ENCODE measurements around the gene FAM240B. TPM values are rescaled to one million over a fixed set of nuclear protein-coding genes. Genes with fewer than 3 reads are reported as not detected.

The FAM240B gene
- polyA plus RNA-seq, 1 donor, result 0.14 TPM

DNA sequence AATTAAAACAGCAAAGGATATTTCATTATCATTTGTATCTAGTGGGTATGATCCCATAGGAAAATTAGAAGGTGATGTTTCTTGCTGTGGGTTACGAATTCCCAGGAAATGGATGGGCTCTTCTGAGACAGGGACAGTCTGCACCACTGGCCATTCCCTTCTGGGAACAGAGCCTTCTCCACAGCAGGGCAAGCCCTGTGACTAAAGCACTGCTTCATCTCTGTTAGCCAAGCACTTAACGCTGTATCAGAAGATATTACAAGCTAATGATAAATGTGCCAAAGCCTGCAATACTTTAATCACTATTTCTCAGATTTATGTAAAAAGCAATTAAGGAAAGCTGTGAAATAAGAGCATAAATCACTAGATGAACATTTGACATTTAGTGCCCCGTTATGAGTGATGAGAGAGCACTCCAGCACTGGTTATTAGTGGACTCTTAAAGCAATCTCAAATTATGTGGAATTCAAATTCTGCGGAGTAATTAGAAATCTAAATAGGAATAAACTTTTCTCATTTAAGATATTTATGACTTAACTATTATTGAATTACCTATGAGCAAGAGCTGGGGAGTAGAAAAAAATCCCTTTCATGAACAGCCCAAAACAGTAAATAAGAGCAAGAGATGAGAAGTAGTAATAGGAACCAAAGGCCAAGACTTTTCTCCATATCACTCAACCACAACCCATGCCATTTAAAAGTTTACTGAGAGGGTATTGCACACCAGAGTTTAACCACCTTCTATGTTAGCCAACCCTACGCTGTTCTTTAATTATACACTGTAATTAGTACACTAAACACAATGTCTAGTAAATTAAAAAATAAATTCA lies 49.2 kb downstream of the FAM240B start:
- no peak for DNase-seq (ENCODE audit: low read depth)

DNA sequence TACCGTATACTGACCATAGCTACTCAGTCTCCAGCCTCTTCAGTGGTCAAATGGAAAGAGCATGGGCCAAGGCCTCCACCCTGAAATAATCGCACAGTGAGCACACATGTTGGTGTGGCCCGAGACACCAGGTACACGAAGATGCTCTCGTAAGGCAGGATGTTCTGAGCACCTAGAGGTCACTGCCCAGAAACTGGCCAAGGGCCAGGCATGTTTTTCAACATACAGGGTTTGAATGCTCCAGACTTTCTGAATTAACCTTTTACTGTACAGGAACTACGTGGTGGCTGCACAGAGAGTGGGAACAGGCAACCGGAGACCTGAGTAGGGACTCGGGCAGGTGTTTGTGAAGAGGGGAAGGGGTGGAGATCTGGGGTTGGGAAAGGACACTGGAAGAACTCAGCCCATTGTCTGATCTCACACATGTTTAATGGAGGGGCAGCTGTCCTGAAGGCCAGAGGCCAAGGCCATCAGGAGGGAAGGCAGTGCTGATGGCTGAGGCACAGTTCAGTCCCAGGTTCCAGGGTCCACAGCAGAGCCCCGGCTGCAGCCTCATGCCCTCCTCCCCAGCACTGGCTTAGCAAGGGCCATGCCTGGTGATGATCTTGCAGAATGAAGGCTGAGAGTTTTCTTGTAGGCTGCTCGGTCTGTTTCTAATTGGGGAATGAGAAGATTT lies 51.0 kb downstream of the FAM240B start:
- DNase-seq (ENCODE audit: low read depth), result no peak

DNA sequence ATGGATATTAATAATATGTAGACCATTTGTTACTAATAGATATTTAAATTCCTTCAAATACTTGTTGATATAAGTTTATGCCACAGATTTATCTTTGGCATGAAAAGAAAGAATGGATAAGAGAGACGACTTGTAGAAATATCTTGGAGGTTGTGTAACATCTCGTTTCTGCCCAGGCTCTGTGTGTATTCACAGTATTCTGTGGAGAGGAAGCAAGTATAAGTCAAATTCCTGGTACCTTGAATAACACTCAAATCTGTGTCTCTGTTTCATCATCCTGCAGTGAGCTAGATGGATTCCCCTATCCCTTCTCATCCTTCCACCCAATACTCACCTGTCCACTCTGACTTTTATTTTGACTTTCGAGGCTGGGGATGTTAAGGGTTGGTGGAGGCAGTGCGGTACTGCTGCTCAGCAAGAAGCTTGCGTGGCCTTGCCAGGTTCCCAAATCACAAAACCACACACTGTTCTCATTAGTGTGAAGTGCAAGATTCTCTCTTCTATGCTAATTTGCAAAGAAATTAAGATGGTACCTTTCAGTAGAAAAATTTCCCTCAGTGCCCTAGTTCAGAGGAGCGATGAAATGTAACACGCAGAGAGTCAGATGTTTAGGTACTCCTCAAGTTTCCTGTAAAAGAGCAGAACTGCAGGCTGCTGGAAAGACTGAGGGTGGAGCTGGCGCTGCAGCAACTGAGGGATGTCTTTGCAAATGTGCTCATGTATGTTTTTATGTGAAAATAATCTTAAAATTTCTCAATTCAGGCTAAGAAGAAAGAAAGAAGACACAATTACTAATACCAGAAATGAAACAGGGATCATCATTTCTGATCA lies 57.0 kb downstream of the FAM240B start:
- peak; percentile 5 for DNase-seq (ENCODE audit: low read depth)

GRCh38 chr9:38659538-38659937 lies 60.4 kb downstream of the FAM240B start:
- DNase-seq (ENCODE audit: low read depth), result no peak

DNA sequence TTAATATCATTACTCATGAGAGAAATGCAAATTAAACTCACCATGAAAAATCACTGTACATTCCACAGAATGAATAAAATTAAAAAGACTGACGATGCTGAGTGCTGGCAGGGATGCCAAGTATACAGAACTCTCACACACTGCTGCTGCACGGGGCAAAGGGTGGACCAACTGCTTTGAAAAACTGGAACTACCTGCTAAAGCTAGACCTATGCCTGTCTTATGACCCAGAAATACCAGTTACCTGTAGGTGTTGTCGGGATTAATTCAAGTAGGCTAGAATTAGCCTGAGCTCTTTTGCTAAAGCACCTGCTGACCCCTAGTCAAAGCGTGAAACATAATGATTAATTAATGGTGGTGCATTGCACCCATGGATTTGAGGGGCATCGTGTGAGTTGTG lies 63.0 kb downstream of the FAM240B start:
- no peak for DNase-seq (ENCODE audit: low read depth)

DNA sequence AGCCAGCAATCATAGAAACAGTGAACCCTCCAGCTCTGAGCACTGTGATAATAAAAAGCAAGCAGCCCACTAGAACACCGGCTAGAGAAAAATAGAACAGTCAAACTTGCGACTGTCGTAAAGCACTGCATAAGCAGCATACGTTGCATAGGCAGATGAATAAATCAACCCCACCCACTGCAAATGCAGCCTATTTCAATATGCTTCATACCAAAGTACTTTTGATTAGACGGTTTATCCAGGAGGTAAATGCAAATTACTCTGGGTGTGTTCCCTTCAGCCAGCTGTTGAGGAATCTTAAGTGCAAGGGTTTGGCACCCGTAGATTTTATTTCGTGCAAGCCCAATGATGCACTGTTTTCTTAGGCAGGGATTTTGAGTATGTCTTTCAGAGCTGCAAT lies 67.4 kb downstream of the FAM240B start:
- DNase-seq (ENCODE audit: low read depth), result no peak

DNA sequence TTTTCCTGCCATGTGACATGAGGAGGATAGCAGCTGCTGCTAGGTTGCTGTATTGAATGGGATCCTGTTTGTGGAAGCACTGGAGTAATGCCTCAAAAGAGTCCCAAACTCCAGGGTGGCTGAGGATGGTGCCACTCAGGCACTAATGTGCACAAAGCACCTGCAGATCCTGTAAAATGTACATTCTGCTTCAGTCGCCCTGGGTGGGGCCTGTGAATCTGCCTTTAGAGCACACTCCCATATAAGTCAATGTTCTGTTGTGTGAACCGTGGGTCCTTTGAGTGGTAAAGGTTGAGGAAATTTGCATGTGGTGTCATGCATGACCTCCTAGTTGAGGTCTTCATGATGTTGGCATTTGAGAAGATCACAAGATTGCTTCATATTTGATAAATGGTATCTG lies 67.9 kb downstream of the FAM240B start:
- DNase-seq (ENCODE audit: low read depth), result no peak

GRCh38 chr9:38651400-38652042 lies 68.4 kb downstream of the FAM240B start:
- DNase-seq (ENCODE audit: low read depth), result no peak

DNA sequence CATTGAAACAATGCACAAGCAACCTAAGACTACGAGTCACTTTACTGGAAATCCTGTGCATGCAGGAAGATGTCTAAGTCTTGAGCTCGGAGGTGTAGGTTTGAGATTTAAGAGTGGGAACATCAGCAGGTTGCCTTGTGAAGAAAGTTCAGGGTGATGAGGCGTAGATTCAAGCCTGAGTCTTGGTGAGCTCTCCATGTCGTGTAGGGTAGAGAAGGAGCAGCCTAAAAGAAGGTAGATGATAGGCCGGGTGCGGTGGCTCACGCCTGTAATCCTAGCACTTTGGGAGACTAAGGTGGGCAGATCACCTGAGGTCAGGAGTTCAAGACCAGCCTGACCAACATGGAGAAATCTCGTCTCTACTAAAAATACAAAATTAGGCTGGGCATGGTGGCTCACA lies 69.4 kb downstream of the FAM240B start:
- DNase-seq (ENCODE audit: low read depth), result no peak

DNA sequence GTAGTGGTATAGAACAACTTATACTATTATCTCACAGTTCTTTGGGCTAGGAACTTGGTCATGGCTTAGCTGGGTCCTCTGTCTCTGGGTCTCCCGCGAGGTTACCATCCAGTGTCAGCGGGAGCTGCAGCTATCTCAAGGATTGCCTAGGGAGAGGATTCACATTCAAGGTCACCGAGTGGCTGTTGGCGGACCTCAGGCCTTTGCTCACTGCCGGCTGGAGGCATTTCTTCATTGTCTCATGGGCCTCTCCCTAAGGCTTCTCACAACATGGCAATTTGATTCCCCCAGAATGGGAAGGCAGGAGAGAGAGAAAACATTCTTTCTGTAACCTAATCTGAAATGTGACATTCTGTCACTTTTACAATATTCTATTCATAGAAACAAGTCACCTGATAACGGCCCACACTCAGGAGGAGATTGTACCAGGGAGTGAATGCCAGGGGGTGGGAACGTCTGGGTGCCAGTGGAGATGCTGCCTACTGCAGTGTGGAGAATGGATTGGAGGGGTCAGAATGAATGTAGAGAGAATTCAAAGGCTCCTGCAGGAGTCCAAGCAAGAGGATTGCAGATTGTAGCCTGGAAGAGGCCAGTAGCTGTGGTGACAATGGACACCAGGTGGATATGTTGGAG lies 70.1 kb downstream of the FAM240B start:
- DNase-seq (ENCODE audit: low read depth), result no peak

- no peak for DNase-seq (ENCODE audit: low read depth)
These were observed 75.3 kb downstream of the FAM240B start for GRCh38 chr9:38644601-38645000.

Other genes with a start within 250 kb of the FAM240B start
- 0.09 TPM for gene ANKRD18A, start 99.5 kb downstream of the FAM240B start, polyA plus RNA-seq (ENCODE audit: insufficient read length)